NCI-H1694 (cell line): ENCODE measurements around the gene WDFY2.
"Not testable (repeated sequence)": the region's sequence is repeated elsewhere in the genome, so short reads cannot be mapped to it uniquely, and the experiment has no call there.

Experiments
- DNase-seq: peaks from one replicate; lab custom pipeline; 2025; lab: John Stamatoyannopoulos, UW

Gene WDFY2

GRCh38 chr13:51583875-51584730 lies at the start of gene WDFY2:
Gene WDFY2 (plus strand): TSS chr13:51584462. CDS start chr13:51584688, 226 bp downstream.
- DNase-seq = peak; percentile 100

- DNase-seq = no peak
Measured at GRCh38 chr13:51538591-51539179, 45.6 kb upstream of the WDFY2 start.

- DNase-seq = no peak
Measured at GRCh38 chr13:51539887-51540286, 44.4 kb upstream of the WDFY2 start.

GRCh38 chr13:51541037-51541436 lies 43.2 kb upstream of the WDFY2 start:
- no peak for DNase-seq

GRCh38 chr13:51541809-51542258 lies 42.4 kb upstream of the WDFY2 start:
- DNase-seq = no peak

- no peak for DNase-seq
Measured at GRCh38 chr13:51542346-51543242, 41.7 kb upstream of the WDFY2 start.

- not testable (repeated sequence) for DNase-seq
Measured at GRCh38 chr13:51545446-51545845, 38.8 kb upstream of the WDFY2 start.

GRCh38 chr13:51547425-51548176 lies 36.7 kb upstream of the WDFY2 start:
- DNase-seq = no peak

- no peak for DNase-seq
Measured at GRCh38 chr13:51549050-51549449, 35.2 kb upstream of the WDFY2 start.

- no peak for DNase-seq
Measured at GRCh38 chr13:51549593-51549992, 34.7 kb upstream of the WDFY2 start.

- DNase-seq = no peak
Measured at GRCh38 chr13:51550151-51550550, 34.1 kb upstream of the WDFY2 start.

GRCh38 chr13:51551416-51551815 lies 32.8 kb upstream of the WDFY2 start:
- no peak for DNase-seq

GRCh38 chr13:51552027-51552426 lies 32.2 kb upstream of the WDFY2 start:
- DNase-seq = no peak

GRCh38 chr13:51553531-51553930 lies 30.7 kb upstream of the WDFY2 start:
- DNase-seq = no peak

- no peak for DNase-seq
Measured at GRCh38 chr13:51556740-51557139, 27.5 kb upstream of the WDFY2 start.

- no peak for DNase-seq
Measured at GRCh38 chr13:51557438-51557837, 26.8 kb upstream of the WDFY2 start.

- DNase-seq = no peak
Measured at GRCh38 chr13:51557875-51558612, 26.2 kb upstream of the WDFY2 start.

- no peak for DNase-seq
Measured at GRCh38 chr13:51559946-51560735, 24.1 kb upstream of the WDFY2 start.

- DNase-seq = no peak
Measured at GRCh38 chr13:51562011-51562671, 22.1 kb upstream of the WDFY2 start.

- no peak for DNase-seq
Measured at GRCh38 chr13:51564252-51564651, 20.0 kb upstream of the WDFY2 start.
